PFSK-1 (cell line): ENCODE measurements around the gene EGLN1.
A peak's percentile ranks its signal among the peaks of the same experiment; 100 is the strongest.

Experiments
- FOXP2 ChIP-seq: optimal IDR thresholded peaks from 2 replicates; pipeline ENCODE3; 2011; ENCODE audit warnings: borderline replicate concordance, control low read depth, inconsistent platforms; ENCODE audit not compliant: insufficient read depth; ENCODE audit errors: extremely low read length, extremely low read depth
- POLR2AphosphoS5 ChIP-seq: IDR thresholded peaks from 2 replicates; pipeline ENCODE4 v1.6.1; 2012; ENCODE audit warnings: low read depth, mild to moderate bottlenecking, control low read depth, low read length, moderate library complexity
- SIN3A ChIP-seq: IDR thresholded peaks from 2 replicates; pipeline ENCODE4 v1.6.1; 2012; ENCODE audit warnings: mild to moderate bottlenecking, low read length, moderate library complexity, borderline replicate concordance; ENCODE audit not compliant: insufficient read depth
- TAF1 ChIP-seq: IDR thresholded peaks from 2 replicates; pipeline ENCODE4 v1.6.1; 2012; ENCODE audit warnings: low read length, control low read depth, borderline replicate concordance; ENCODE audit not compliant: insufficient read depth
- TF ChIP-seq, protein P1 (sequence below), 2 experiments: IDR thresholded peaks; 2 replicates each; pipeline versions ENCODE4 v1.6.1 to v1.8.0; 2011 to 2012; ENCODE audit warnings: low read depth in 2 of 2, low read length in 2 of 2, control low read depth in 1 of 2, inconsistent platforms in 1 of 2, mild to moderate bottlenecking in 1 of 2, moderate library complexity in 1 of 2; ENCODE audit not compliant: insufficient read depth in 1 of 2

EGLN1 gene

DNA sequence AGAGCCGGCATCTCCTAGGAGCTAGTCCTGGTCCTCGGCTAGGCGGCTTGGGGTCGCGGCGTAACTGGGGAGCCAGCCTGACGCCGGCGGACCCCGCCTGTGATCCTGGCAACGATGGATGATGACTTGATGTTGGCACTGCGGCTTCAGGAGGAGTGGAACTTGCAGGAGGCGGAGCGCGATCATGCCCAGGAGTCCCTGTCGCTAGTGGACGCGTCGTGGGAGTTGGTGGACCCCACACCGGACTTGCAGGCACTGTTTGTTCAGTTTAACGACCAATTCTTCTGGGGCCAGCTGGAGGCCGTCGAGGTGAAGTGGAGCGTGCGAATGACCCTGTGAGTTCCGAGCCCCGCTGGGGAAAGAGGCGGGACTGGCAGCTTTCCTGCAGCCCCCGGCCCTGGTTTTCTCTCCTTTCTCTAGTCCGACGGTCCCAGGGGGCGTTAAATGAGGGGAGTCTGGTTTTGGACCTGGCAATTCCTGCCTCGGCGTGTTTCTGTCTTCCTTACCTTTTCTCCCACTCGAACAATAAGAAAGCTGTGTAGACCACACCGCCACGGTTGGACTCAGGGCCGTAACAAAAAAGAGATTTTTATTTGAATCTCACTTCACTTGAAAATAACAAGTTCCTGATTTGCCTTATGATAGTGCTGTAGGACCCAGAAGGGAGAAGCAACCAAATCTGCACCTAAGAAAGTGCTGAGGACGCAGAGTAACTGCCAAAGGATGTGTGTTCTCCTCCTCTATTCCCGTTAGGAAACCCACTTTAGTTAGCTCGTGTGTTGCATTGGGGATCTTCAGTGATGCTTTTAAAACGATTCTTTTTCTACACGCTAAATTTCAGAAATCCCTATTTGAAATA is 83.6 kb downstream of the EGLN1 start, which contains the start of gene SPRTN:
SPRTN (plus strand) TSS at position 24 of the 859 bp plus-strand sequence; CDS start at position 115, 91 bp downstream.
- no peak for TF ChIP-seq SIN3A
- no peak for TF ChIP-seq FOXP2
- TF ChIP-seq TAF1 = no peak
- TF ChIP-seq, protein P1, sequence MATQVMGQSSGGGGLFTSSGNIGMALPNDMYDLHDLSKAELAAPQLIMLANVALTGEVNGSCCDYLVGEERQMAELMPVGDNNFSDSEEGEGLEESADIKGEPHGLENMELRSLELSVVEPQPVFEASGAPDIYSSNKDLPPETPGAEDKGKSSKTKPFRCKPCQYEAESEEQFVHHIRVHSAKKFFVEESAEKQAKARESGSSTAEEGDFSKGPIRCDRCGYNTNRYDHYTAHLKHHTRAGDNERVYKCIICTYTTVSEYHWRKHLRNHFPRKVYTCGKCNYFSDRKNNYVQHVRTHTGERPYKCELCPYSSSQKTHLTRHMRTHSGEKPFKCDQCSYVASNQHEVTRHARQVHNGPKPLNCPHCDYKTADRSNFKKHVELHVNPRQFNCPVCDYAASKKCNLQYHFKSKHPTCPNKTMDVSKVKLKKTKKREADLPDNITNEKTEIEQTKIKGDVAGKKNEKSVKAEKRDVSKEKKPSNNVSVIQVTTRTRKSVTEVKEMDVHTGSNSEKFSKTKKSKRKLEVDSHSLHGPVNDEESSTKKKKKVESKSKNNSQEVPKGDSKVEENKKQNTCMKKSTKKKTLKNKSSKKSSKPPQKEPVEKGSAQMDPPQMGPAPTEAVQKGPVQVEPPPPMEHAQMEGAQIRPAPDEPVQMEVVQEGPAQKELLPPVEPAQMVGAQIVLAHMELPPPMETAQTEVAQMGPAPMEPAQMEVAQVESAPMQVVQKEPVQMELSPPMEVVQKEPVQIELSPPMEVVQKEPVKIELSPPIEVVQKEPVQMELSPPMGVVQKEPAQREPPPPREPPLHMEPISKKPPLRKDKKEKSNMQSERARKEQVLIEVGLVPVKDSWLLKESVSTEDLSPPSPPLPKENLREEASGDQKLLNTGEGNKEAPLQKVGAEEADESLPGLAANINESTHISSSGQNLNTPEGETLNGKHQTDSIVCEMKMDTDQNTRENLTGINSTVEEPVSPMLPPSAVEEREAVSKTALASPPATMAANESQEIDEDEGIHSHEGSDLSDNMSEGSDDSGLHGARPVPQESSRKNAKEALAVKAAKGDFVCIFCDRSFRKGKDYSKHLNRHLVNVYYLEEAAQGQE (IDR thresholded peaks at IDR 0.05; ENCODE audit: insufficient read depth in 1 of 2, low read depth in 2 of 2, low read length in 2 of 2) = no peak
- TF ChIP-seq POLR2AphosphoS5 = no peak; the same call in 1 of the 2 replicates

DNA sequence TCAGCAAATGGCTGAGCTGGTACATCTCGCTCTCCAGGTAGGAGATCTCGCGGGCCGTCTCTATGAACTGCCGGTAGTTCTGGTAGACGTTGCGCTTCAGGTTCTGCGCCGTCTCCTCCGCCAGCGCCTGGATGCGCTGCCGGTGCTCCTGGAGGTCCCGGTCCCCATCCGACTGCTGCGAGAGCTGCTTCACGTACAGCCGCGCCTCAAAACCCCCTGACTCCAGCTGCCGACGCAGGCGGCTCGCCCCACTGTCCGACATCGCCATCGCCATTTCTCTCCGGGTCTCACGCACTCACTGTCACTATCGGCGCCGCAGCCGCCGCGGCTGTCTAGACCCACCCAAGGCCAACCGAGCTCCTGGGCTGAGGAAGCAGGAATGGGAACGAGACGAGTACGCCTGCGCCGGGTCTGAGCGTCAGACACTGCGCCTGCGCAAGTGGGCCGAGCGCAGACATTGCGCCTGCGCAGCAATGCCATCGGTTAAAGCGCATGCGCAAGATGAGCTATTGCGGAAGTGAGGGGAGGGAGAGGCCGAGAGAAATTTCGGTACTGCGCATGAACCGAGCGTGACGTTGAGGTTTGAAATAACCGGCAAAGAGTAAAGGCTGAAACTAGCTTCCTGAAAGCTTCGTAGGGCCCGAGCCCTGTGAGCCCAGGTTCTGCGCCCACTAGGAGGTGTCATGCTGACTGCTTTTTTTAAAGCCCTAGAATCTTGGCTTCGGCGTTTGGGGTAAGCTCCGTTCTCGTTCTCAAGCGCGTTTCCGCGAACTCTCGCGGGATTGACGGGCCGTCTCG is 84.4 kb downstream of the EGLN1 start, which contains the start of gene EXOC8:
EXOC8 (minus strand) TSS at position 381 of the 798 bp plus-strand sequence; CDS start at position 274, 107 bp downstream.
- TF ChIP-seq, protein P1 (IDR thresholded peaks at IDR 0.05; ENCODE audit: insufficient read depth in 1 of 2, low read depth in 2 of 2, low read length in 2 of 2) = peak in 1 of 2 experiments; percentile 57; a peak in 2 of 4 replicates
- TF ChIP-seq POLR2AphosphoS5 (peak; percentile 86), FOXP2 (peak; percentile 16), TAF1 (peak; percentile 92; the same call in 1 of the 2 replicates), SIN3A (peak; percentile 34; the same call in 1 of the 2 replicates)

DNA sequence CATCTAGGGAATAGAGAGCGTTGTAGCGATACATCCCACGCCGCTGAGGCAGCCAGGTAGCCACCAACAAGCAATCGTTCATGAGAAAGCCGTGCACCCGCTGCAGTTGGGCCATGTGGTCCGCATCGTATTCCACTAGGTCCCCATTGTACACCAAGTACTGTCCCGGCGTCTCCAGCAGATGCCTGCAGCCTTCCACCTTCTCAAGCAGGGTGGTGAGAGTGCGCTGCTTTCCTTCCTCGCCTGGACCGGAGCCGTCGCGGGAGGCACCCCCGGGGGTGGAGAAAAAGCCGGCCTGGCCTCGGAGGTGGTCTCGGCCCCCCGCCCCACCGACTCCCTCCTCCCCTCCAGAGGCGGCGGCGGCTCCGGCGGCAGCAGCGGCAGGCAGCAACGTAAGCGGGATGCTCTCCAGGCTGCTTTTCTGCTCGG is 85.0 kb downstream of the EGLN1 start:
- TF ChIP-seq SIN3A (no peak), TAF1 (no peak), FOXP2 (no peak), POLR2AphosphoS5 (no peak)
- TF ChIP-seq, protein P1 (IDR thresholded peaks at IDR 0.05; ENCODE audit: insufficient read depth in 1 of 2, low read depth in 2 of 2, low read length in 2 of 2) = no peak

DNA sequence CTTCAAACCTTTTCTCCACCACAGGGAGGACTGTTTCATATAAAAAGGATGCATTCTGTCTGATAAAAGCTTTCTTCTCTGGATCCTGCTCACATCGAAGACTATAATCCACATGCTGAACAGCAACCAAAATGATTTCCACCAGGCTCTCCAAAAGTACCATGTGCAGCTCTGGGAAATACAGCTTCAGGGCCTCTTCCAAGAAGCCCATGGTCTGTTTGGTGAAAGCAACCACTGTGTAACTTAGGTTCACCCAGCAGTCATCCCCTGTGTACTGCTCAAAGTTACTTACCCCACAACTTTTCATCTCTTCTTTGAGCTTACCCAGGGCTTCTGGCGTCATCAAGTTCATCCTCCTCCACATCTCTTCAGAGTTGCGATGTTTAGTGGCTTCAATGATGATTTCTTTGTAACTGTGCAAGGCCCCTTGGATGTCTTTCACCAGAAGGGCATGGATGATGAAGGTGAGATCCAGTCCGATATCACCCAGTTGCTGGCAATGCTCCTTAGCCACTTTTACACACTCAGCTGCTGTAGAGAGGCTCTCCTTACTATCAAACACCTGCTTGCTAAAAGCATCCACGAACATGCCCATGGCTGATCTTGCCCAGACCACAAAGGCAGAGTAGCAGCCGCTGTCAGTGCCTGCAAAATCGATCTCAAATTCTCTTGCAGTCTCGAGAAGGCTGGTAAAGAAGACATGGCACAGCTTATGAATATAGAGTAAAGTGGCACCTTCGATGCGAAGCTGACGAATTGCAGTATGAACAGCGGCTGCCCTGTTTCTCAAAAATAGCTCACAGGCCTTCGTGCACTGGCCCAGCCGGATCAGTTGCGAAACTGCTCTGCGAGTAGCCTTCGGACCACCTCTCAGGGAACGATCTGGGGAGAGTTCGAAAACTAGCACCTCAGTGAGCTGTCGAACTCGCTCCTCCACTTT is 86.2 kb downstream of the EGLN1 start:
- no peak for TF ChIP-seq SIN3A
- no peak for TF ChIP-seq FOXP2
- no peak for TF ChIP-seq POLR2AphosphoS5
- TF ChIP-seq TAF1 = no peak
- TF ChIP-seq, protein P1 (IDR thresholded peaks at IDR 0.05; ENCODE audit: insufficient read depth in 1 of 2, low read depth in 2 of 2, low read length in 2 of 2) = no peak
